Esophagus squamous epithelium (tissue), 5 donors: ENCODE results near the gene TEC. TPM values are rescaled to one million over a fixed set of nuclear protein-coding genes. Genes with fewer than 3 reads are reported as not detected.

Experiments
- DNase-seq: peaks from one replicate; lab custom pipeline; 2025; lab: John Stamatoyannopoulos, UW
- H3K27ac ChIP-seq, 4 donors: fragments of 200-600 bp; sonication (generic); one replicate each; pipeline ENCODE4 v1.5.1; 2016 to 2019; ENCODE audit warnings: mild to moderate bottlenecking in 1 of 4
- H3K27me3 ChIP-seq, 4 donors: fragments of 200-600 bp; sonication (generic); 1 replicate in 3 of 4; 2 replicates in 1 of 4; pipeline versions ENCODE4 v1.5.1 to v1.6.0; 2017 to 2021; ENCODE audit warnings: antibody characterized with exemption in 1 of 4
- H3K36me3 ChIP-seq, 3 donors: fragments of 200-600 bp; sonication (generic); one replicate each; pipeline ENCODE4 v1.5.1; 2016 to 2019
- H3K4me1 ChIP-seq, 3 donors: fragments of 200-600 bp; sonication (generic); one replicate each; pipeline ENCODE4 v1.5.1; 2017 to 2019
- H3K4me3 ChIP-seq, 4 donors: fragments of 200-600 bp; sonication (generic); 1 replicate in 3 of 4; 2 replicates in 1 of 4; pipeline ENCODE4 v1.5.1; 2016 to 2019; ENCODE audit warnings: mild to moderate bottlenecking in 2 of 4, moderate library complexity in 1 of 4
- H3K9me3 ChIP-seq, 3 donors: fragments of 200-600 bp; sonication (generic); one replicate each; pipeline ENCODE4 v1.5.1; 2016 to 2019
- POLR2A ChIP-seq, 4 donors: fragments of 450-650 bp; IDR thresholded peaks; one replicate each; pipeline ENCODE4 v1.6.1; 2017; ENCODE audit warnings: antibody characterized with exemption in 4 of 4, mild to moderate bottlenecking in 4 of 4, moderate library complexity in 3 of 4
- WGBS, 2 donors: methylation state at CpG; one replicate each; pipeline ENCODE4 v1.1.5; 2018; 5-methylcytosine and 5-hydroxymethylcytosine counted together
- intact Hi-C: fragments of 100-400 bp; cut with DNase I; formaldehyde crosslinking; loops from one replicate; pipeline ENCODE4 v1.15.0; 2022
- total RNA-seq, 4 donors: library from RNA; depleted of rRNA; stranded (reverse); fragments of >200 nt; gene quantifications; one replicate each; pipeline ENCODE4 v1.1.0, GENCODE V29; 2016
- TF ChIP-seq, protein P1 (sequence below), 6 experiments: fragments of 450-650 bp in 4 of 6; fragments of 200-600 bp in 2 of 6; sonication (generic) in 2 of 6; IDR thresholded peaks; one replicate each; pipeline ENCODE4 v1.5.1; 2016 to 2019; ENCODE audit warnings: antibody characterized with exemption in 6 of 6, mild to moderate bottlenecking in 4 of 6, moderate library complexity in 4 of 6
- donor health status: DM: yes; HTN: yes; CAD: no.

TEC gene
- total RNA-seq, 4 donors from 2014 or later = 3.8 to 8.6 (median 7.2) TPM

DNA sequence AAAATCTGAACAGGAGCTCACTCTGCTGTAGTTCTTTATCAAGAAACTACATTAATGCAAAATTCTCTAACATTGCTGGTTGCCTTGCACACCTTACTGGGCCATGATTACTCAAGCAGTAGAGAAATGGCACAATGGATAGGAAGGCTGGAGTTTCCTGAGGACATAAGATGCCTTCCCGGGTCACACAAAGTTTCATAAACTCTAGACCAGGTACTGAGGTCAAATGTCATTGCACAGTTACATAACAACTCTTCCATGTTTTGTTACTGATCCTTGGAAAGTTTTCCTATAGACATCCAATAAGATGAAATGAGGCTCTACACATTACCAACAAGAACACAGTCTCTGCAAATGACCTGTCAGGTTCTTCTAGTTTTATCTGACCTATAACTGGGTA, 9.9 kb downstream of the TEC start:
- no peaks in the 10 kb centered on the region for H3K36me3 ChIP-seq
- no peaks in the 10 kb centered on the region for H3K27me3 ChIP-seq
- intact Hi-C loops = no loop called here
- H3K4me3 ChIP-seq = no peak overlapping the region
- H3K27ac ChIP-seq = no peak overlapping the region
- TF ChIP-seq POLR2A (IDR thresholded peaks at IDR 0.05) = no peak
- TF ChIP-seq, protein P1, sequence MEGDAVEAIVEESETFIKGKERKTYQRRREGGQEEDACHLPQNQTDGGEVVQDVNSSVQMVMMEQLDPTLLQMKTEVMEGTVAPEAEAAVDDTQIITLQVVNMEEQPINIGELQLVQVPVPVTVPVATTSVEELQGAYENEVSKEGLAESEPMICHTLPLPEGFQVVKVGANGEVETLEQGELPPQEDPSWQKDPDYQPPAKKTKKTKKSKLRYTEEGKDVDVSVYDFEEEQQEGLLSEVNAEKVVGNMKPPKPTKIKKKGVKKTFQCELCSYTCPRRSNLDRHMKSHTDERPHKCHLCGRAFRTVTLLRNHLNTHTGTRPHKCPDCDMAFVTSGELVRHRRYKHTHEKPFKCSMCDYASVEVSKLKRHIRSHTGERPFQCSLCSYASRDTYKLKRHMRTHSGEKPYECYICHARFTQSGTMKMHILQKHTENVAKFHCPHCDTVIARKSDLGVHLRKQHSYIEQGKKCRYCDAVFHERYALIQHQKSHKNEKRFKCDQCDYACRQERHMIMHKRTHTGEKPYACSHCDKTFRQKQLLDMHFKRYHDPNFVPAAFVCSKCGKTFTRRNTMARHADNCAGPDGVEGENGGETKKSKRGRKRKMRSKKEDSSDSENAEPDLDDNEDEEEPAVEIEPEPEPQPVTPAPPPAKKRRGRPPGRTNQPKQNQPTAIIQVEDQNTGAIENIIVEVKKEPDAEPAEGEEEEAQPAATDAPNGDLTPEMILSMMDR (IDR thresholded peaks at IDR 0.05) = no peak
- peaks cover 0 to 19% (median 0%) of the 10 kb centered on the region in 3 donors for H3K4me1 ChIP-seq
- 71 to 89% methylated on average over 1 of the region's 1 CpG for WGBS, 2 donors
- H3K9me3 ChIP-seq = no peaks in the 10 kb centered on the region
- DNase-seq = no peak

DNA sequence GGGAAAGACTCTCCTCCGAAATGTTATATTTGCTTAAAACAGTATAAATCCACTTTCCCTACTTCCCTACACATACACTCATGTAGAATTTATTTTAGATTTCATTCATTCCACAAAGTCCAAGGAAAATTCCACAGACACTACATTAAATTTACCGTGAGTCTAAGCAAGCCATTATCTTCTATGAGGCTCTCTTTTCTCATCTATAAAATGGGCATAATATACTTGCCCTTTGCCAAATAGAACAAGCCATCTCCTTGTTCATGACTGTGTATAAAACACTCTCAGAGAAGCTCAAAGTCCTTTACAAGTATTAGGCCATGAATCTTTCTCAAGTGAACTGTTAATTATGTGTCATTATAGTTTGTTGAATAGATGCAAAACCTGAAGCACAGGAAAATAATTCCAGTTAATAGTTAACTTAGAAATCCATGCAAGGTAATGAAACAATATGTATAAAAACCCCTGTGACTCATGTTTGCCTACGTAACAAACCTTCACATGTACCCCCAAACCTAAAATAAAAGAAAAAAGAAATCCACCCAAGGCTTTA, 10.7 kb downstream of the TEC start:
- Histone ChIP-seq H3K4me3 (no peak overlapping the region), H3K27ac (no peak overlapping the region), H3K36me3 (no peaks in the 10 kb centered on the region), H3K9me3 (no peaks in the 10 kb centered on the region), H3K4me1 (peaks cover 0 to 27% (median 4%) of the 10 kb centered on the region in 3 donors), H3K27me3 (no peaks in the 10 kb centered on the region)
- TF ChIP-seq, protein P1 (IDR thresholded peaks at IDR 0.05) = no peak
- TF ChIP-seq POLR2A (IDR thresholded peaks at IDR 0.05) = no peak
- DNase-seq = no peak
- WGBS, 2 donors = 73 to 76% methylated on average over 3 of the region's 3 CpGs
- intact Hi-C loops = no loop called here

DNA sequence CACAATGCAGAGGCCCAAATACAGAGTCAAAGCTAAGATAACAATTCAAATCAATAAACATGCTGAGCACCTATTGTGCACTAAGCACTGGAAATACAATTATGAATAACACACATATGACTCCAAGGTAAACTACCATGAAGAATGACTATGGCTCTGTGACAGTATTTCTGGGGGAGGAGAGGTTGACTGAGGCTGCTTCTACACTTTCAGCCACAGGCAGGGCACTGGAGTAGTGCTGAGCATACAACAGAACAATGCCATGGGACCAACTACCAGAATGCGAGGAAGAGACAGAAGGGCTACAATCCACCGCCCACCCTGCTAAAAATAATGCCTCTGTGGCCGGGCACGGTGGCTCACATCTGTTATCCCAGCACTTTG, 13.7 kb downstream of the TEC start:
- Histone ChIP-seq H3K36me3 (no peaks in the 10 kb centered on the region), H3K27ac (no peak overlapping the region), H3K27me3 (no peaks in the 10 kb centered on the region), H3K9me3 (no peaks in the 10 kb centered on the region), H3K4me1 (peaks cover 0 to 47% (median 5%) of the 10 kb centered on the region in 3 donors), H3K4me3 (no peak overlapping the region)
- DNase-seq = no peak
- 96 to 100% methylated on average over 2 to 4 of the region's 4 CpGs for WGBS, 2 donors
- intact Hi-C loops = no loop called here
- TF ChIP-seq, protein P1 (IDR thresholded peaks at IDR 0.05) = no peak
- no peak for TF ChIP-seq POLR2A (IDR thresholded peaks at IDR 0.05)

DNA sequence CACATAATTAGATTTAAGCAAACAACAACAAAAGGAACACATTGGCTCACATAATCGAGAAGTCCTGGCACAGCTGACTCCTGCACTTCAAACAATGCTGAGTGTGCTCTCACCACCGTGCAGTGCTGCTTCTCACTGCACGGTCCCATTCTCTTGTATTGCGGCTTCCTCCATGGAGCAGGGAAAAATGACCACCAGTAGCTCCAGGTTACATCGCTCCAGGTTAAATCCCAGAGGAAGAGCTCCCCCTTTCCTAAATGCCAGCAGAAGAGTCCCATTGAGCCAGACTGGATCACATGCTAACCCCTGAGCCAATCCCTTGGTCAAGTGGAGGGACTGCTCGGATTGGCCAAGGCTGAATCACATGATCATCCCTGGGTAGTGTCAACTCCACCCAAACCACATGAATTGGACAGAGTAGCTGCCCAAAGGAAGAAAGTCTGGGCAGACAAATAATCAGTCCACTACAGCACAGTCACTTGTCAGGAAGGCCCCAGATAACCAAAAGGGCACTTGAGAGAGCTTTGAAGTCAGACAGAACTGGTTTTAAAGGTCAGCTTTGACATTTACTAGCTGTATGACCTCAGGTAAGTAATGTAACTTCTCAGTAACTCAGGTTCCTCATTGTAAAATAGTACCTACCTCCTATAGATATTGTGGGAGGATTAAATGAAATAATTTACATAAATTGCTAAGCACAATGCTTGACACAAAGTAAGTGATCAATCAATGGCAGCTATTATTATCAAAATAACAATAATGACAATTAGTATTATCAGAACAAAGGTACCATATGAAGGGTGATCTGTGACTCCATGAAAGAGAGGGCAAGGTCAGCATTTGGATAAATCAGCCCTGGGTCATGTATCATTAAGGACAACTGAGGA, 14.3 kb downstream of the TEC start:
- DNase-seq = no peak
- no peaks in the 10 kb centered on the region for H3K9me3 ChIP-seq
- WGBS, 2 donors = 68% methylated on average over 5 of the region's 6 CpGs
- TF ChIP-seq, protein P1 (IDR thresholded peaks at IDR 0.05) = no peak
- TF ChIP-seq POLR2A (IDR thresholded peaks at IDR 0.05) = no peak
- H3K27me3 ChIP-seq = no peaks in the 10 kb centered on the region
- H3K27ac ChIP-seq = no peak overlapping the region
- H3K36me3 ChIP-seq = no peaks in the 10 kb centered on the region
- H3K4me3 ChIP-seq = no peak overlapping the region
- intact Hi-C loops = no loop called here
- H3K4me1 ChIP-seq = peaks cover 0 to 47% (median 5%) of the 10 kb centered on the region in 3 donors
